ENCODE data around the gene HPSE2. TPM values are rescaled to one million over a fixed set of nuclear protein-coding genes. Genes with fewer than 3 reads are reported as not detected.

The HPSE2 gene
- total RNA-seq, 1 donor from 2014 or later = not detected

GRCh38 chr10:98458809-98459784 is 776.6 kb downstream of the HPSE2 start:
- H3K27ac ChIP-seq (replicated peaks) = no peak overlapping the region
- H3K4me3 ChIP-seq = no peak overlapping the region
- DNase-seq = no peak
- intact Hi-C loops (cut with micrococcal nuclease) = no loop called here
- H3K27me3 ChIP-seq (ENCODE audit: low read depth) = no peaks in the 10 kb centered on the region
- no peaks in the 10 kb centered on the region for H3K9me3 ChIP-seq (replicated peaks)
- H3K4me1 ChIP-seq = peaks cover 17% of the 10 kb centered on the region
- no peaks in the 10 kb centered on the region for H3K36me3 ChIP-seq
- TF ChIP-seq CTCF (IDR thresholded peaks at IDR 0.05; ENCODE audit: borderline replicate concordance) = no peak

GRCh38 chr10:98457721-98458120 is 777.9 kb downstream of the HPSE2 start:
- intact Hi-C loops (cut with micrococcal nuclease) = no loop called here
- H3K4me3 ChIP-seq = no peak overlapping the region
- no peak overlapping the region for H3K27ac ChIP-seq (replicated peaks)
- no peak for DNase-seq
- H3K4me1 ChIP-seq = peaks cover 17% of the 10 kb centered on the region
- TF ChIP-seq CTCF (IDR thresholded peaks at IDR 0.05; ENCODE audit: borderline replicate concordance) = no peak
- no peaks in the 10 kb centered on the region for H3K9me3 ChIP-seq (replicated peaks)
- no peaks in the 10 kb centered on the region for H3K27me3 ChIP-seq (ENCODE audit: low read depth)
- H3K36me3 ChIP-seq = no peaks in the 10 kb centered on the region

GRCh38 chr10:98456686-98457482 is 778.8 kb downstream of the HPSE2 start:
- Histone ChIP-seq H3K27me3 (ENCODE audit: low read depth) (no peaks in the 10 kb centered on the region), H3K27ac (replicated peaks) (no peak overlapping the region), H3K9me3 (replicated peaks) (no peaks in the 10 kb centered on the region), H3K4me1 (peaks cover 17% of the 10 kb centered on the region), H3K4me3 (no peak overlapping the region), H3K36me3 (no peaks in the 10 kb centered on the region)
- no peak for DNase-seq
- intact Hi-C loops (cut with micrococcal nuclease) = no loop called here
- no peak for TF ChIP-seq CTCF (IDR thresholded peaks at IDR 0.05; ENCODE audit: borderline replicate concordance)

- no peaks in the 10 kb centered on the region for H3K9me3 ChIP-seq (replicated peaks)
- H3K27ac ChIP-seq (replicated peaks) = no peak overlapping the region
- TF ChIP-seq CTCF (IDR thresholded peaks at IDR 0.05; ENCODE audit: borderline replicate concordance) = no peak
- no peaks in the 10 kb centered on the region for H3K27me3 ChIP-seq (ENCODE audit: low read depth)
- H3K4me1 ChIP-seq = peaks cover 13% of the 10 kb centered on the region
- intact Hi-C loops (cut with micrococcal nuclease) = no loop called here
- no peaks in the 10 kb centered on the region for H3K36me3 ChIP-seq
- no peak overlapping the region for H3K4me3 ChIP-seq
- no peak for DNase-seq
Measured at GRCh38 chr10:98456043-98456570, 779.5 kb downstream of the HPSE2 start.

GRCh38 chr10:98453729-98454128 is 781.9 kb downstream of the HPSE2 start:
- Histone ChIP-seq H3K36me3 (no peaks in the 10 kb centered on the region), H3K27ac (replicated peaks) (no peak overlapping the region), H3K4me1 (no peaks in the 10 kb centered on the region), H3K4me3 (no peak overlapping the region), H3K9me3 (replicated peaks) (no peaks in the 10 kb centered on the region), H3K27me3 (ENCODE audit: low read depth) (no peaks in the 10 kb centered on the region)
- no peak for DNase-seq
- intact Hi-C loops (cut with micrococcal nuclease) = no loop called here
- no peak for TF ChIP-seq CTCF (IDR thresholded peaks at IDR 0.05; ENCODE audit: borderline replicate concordance)
